SK-N-SH treated with all-trans-retinoic acid at 6 μM for 48 hours (cell line): ENCODE measurements around the gene TSGA10IP.
A peak's percentile ranks its signal among the peaks of the same experiment; 100 is the strongest.

Experiments used
- ATAC-seq: fragments of 200-7000 bp; cut with Tn5 transposase; 3 replicates; pipeline ENCODE4 v1.9.1; 2020; ENCODE audit warnings: mild to moderate bottlenecking, moderate library complexity
- ARNTL ChIP-seq: fragments of 450-650 bp; formaldehyde crosslinking; IDR thresholded peaks from 2 replicates; pipeline ENCODE4 v1.5.0; 2020; ENCODE audit warnings: low read depth, mild to moderate bottlenecking, moderate library complexity, borderline replicate concordance
- BACH2 ChIP-seq: fragments of 250-450 bp; sonication (Bioruptor Pico); IDR thresholded peaks from 2 replicates; pipeline ENCODE4 v1.9.0; 2021; ENCODE audit warnings: mild to moderate bottlenecking, borderline replicate concordance
- CREB5 ChIP-seq: fragments of 250-450 bp; sonication (Bioruptor Pico); IDR thresholded peaks from 2 replicates; pipeline ENCODE4 v1.5.1; 2020; ENCODE audit warnings: low read depth, mild to moderate bottlenecking, moderate library complexity
- CSDC2 ChIP-seq: fragments of 250-450 bp; sonication (Bioruptor Pico); IDR thresholded peaks from 2 replicates; pipeline ENCODE4 v1.5.0; 2020; ENCODE audit warnings: mild to moderate bottlenecking, moderate library complexity
- CSRNP3 ChIP-seq: fragments of 250-450 bp; sonication (Bioruptor Pico); IDR thresholded peaks from 2 replicates; pipeline ENCODE4 v1.5.1; 2021; ENCODE audit warnings: mild to moderate bottlenecking, moderate library complexity
- ESRRG ChIP-seq: fragments of 250-450 bp; sonication (Bioruptor Pico); IDR thresholded peaks from 2 replicates; pipeline ENCODE4 v1.6.1; 2021; ENCODE audit warnings: mild to moderate bottlenecking
- GLIS3 ChIP-seq: fragments of 250-450 bp; sonication (Bioruptor Pico); IDR thresholded peaks from 2 replicates; pipeline ENCODE4 v1.5.0; 2020; ENCODE audit warnings: mild to moderate bottlenecking, moderate library complexity
- ISL1 ChIP-seq: fragments of 250-450 bp; sonication (Bioruptor Pico); IDR thresholded peaks from 2 replicates; pipeline ENCODE4 v2.1.2; 2022; ENCODE audit warnings: mild to moderate bottlenecking, moderate library complexity
- OSR1 ChIP-seq: fragments of 250-450 bp; sonication (Bioruptor Pico); IDR thresholded peaks from 2 replicates; pipeline ENCODE4 v1.8.0; 2022; ENCODE audit warnings: moderate library complexity, mild to moderate bottlenecking, inconsistent platforms
- POU6F1 ChIP-seq: fragments of 250-450 bp; sonication (Bioruptor Pico); IDR thresholded peaks from 2 replicates; pipeline ENCODE4 v1.8.0; 2021; ENCODE audit warnings: low read depth, mild to moderate bottlenecking, moderate library complexity, borderline replicate concordance
- PPARA ChIP-seq: fragments of 250-450 bp; sonication (Bioruptor Pico); IDR thresholded peaks from 2 replicates; pipeline ENCODE4 v1.5.0; 2020; ENCODE audit warnings: mild to moderate bottlenecking, borderline replicate concordance
- RARB ChIP-seq: fragments of 250-450 bp; sonication (Bioruptor Pico); IDR thresholded peaks from 2 replicates; pipeline ENCODE4 v1.8.0; 2021; ENCODE audit warnings: mild to moderate bottlenecking, moderate library complexity
- TCF4 ChIP-seq: fragments of 250-450 bp; sonication (Bioruptor Pico); IDR thresholded peaks from 2 replicates; pipeline ENCODE4 v1.8.0; 2021; ENCODE audit warnings: mild to moderate bottlenecking, moderate library complexity, borderline replicate concordance
- TOX ChIP-seq: fragments of 250-450 bp; sonication (Bioruptor Pico); IDR thresholded peaks from 2 replicates; pipeline ENCODE4 v1.8.0; 2021; ENCODE audit warnings: mild to moderate bottlenecking, moderate library complexity, borderline replicate concordance
- ZC3H10 ChIP-seq: fragments of 250-450 bp; sonication (Bioruptor Pico); IDR thresholded peaks from 2 replicates; pipeline ENCODE4 v1.5.1; 2021; ENCODE audit warnings: mild to moderate bottlenecking, moderate library complexity
- ZFP3 ChIP-seq: fragments of 250-450 bp; sonication (Bioruptor Pico); IDR thresholded peaks from 2 replicates; pipeline ENCODE4 v1.5.0; 2020; ENCODE audit warnings: mild to moderate bottlenecking, moderate library complexity
- ZNF565 ChIP-seq: fragments of 450-650 bp; formaldehyde crosslinking; conservative IDR thresholded peaks from 2 replicates; pipeline ENCODE4 v1.5.0; 2020; ENCODE audit warnings: low read depth, mild to moderate bottlenecking, moderate library complexity
- ZNF8 ChIP-seq: fragments of 450-650 bp; formaldehyde crosslinking; IDR thresholded peaks from 2 replicates; pipeline ENCODE4 v1.5.0; 2020; ENCODE audit warnings: mild to moderate bottlenecking, moderate library complexity
- TF ChIP-seq, protein P1 (sequence below): fragments of 250-450 bp; sonication (Bioruptor Pico); IDR thresholded peaks from 2 replicates; pipeline ENCODE4 v1.8.0; 2020; ENCODE audit warnings: mild to moderate bottlenecking, moderate library complexity, borderline replicate concordance
- TF ChIP-seq, protein P2 (sequence below): fragments of 250-450 bp; sonication (Bioruptor Pico); IDR thresholded peaks from 2 replicates; pipeline ENCODE4 v1.5.0; 2020; ENCODE audit warnings: mild to moderate bottlenecking, moderate library complexity

Gene TSGA10IP

DNA sequence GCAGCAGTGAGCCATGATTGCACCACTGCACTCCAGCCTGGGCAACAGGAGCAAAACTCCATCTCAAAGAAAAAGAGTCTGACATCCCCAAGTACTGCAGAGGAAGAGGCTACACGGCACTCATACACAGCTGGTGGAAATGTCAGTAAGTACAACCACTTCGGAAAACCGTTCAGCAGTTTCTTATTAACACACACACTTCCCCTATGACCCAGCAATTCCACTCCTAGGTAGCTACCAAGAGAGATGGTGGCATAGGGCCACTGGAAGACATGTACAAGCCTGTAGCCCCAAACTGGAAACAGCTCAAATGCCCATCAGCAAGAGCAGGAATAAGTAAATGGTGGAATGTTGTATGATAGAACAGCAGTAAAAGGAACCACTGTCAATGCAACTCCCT lies 22.7 kb upstream of the TSGA10IP start:
- no peak for ATAC-seq
- no peak for TF ChIP-seq POU6F1 (CRISPR knock-in tag)
- TF ChIP-seq TCF4 (CRISPR knock-in tag): no peak
- TF ChIP-seq ZFP3 (CRISPR knock-in tag): no peak
- TF ChIP-seq GLIS3 (CRISPR knock-in tag): no peak
- TF ChIP-seq RARB (CRISPR knock-in tag): no peak
- no peak for TF ChIP-seq ISL1 (CRISPR knock-in tag)
- TF ChIP-seq, protein P1, sequence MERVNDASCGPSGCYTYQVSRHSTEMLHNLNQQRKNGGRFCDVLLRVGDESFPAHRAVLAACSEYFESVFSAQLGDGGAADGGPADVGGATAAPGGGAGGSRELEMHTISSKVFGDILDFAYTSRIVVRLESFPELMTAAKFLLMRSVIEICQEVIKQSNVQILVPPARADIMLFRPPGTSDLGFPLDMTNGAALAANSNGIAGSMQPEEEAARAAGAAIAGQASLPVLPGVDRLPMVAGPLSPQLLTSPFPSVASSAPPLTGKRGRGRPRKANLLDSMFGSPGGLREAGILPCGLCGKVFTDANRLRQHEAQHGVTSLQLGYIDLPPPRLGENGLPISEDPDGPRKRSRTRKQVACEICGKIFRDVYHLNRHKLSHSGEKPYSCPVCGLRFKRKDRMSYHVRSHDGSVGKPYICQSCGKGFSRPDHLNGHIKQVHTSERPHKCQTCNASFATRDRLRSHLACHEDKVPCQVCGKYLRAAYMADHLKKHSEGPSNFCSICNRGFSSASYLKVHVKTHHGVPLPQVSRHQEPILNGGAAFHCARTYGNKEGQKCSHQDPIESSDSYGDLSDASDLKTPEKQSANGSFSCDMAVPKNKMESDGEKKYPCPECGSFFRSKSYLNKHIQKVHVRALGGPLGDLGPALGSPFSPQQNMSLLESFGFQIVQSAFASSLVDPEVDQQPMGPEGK: no peak
- no peak for TF ChIP-seq CSRNP3 (CRISPR knock-in tag)
- no peak for TF ChIP-seq ARNTL (CRISPR knock-in tag)
- TF ChIP-seq CSDC2 (CRISPR knock-in tag): no peak
- TF ChIP-seq, protein P2, sequence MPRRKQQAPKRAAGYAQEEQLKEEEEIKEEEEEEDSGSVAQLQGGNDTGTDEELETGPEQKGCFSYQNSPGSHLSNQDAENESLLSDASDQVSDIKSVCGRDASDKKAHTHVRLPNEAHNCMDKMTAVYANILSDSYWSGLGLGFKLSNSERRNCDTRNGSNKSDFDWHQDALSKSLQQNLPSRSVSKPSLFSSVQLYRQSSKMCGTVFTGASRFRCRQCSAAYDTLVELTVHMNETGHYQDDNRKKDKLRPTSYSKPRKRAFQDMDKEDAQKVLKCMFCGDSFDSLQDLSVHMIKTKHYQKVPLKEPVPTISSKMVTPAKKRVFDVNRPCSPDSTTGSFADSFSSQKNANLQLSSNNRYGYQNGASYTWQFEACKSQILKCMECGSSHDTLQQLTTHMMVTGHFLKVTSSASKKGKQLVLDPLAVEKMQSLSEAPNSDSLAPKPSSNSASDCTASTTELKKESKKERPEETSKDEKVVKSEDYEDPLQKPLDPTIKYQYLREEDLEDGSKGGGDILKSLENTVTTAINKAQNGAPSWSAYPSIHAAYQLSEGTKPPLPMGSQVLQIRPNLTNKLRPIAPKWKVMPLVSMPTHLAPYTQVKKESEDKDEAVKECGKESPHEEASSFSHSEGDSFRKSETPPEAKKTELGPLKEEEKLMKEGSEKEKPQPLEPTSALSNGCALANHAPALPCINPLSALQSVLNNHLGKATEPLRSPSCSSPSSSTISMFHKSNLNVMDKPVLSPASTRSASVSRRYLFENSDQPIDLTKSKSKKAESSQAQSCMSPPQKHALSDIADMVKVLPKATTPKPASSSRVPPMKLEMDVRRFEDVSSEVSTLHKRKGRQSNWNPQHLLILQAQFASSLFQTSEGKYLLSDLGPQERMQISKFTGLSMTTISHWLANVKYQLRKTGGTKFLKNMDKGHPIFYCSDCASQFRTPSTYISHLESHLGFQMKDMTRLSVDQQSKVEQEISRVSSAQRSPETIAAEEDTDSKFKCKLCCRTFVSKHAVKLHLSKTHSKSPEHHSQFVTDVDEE (CRISPR knock-in tag): no peak
- no peak for TF ChIP-seq ESRRG
- TF ChIP-seq ZNF8 (CRISPR knock-in tag): no peak
- no peak for TF ChIP-seq BACH2 (CRISPR knock-in tag)
- TF ChIP-seq ZC3H10 (CRISPR knock-in tag): no peak
- TF ChIP-seq ZNF565 (CRISPR knock-in tag): no peak
- no peak for TF ChIP-seq CREB5 (CRISPR knock-in tag)
- TF ChIP-seq OSR1 (CRISPR knock-in tag): no peak

GRCh38 chr11:65925397-65925796 lies 19.9 kb upstream of the TSGA10IP start:
- TF ChIP-seq ZC3H10 (CRISPR knock-in tag): no peak
- TF ChIP-seq, protein P2 (CRISPR knock-in tag): no peak
- peak; percentile 31; the same call in 2 of the 3 replicates for ATAC-seq

GRCh38 chr11:65927904-65928397 lies 17.3 kb upstream of the TSGA10IP start:
- ATAC-seq: no peak
- TF ChIP-seq CSRNP3 (CRISPR knock-in tag) (no peak), POU6F1 (CRISPR knock-in tag) (no peak), ZC3H10 (CRISPR knock-in tag) (no peak), TOX (CRISPR knock-in tag) (no peak), PPARA (CRISPR knock-in tag) (no peak)
- TF ChIP-seq, protein P1: no peak
